K562 (cell line): ENCODE measurements around the gene U2SURP. TPM values are rescaled to one million over a fixed set of nuclear protein-coding genes. Genes with fewer than 3 reads are reported as not detected.
A peak's percentile ranks its signal among the peaks of the same experiment; 100 is the strongest.

Experiments used
- E2F3 ChIP-seq: fragments of 250-450 bp; sonication (Bioruptor Pico); IDR thresholded peaks from 2 replicates; pipeline ENCODE4 v1.4.0; 2020; ENCODE audit warnings: mild to moderate bottlenecking
- ID3 ChIP-seq, 2 experiments: fragments of 250-450 bp in 1 of 2; fragments of 450-650 bp in 1 of 2; sonication (Bioruptor Pico) in 1 of 2; IDR thresholded peaks; 2 replicates each; pipeline versions ENCODE4 v1.6.1 to v1.8.0; 2016 to 2021; ENCODE audit warnings: mild to moderate bottlenecking in 2 of 2, moderate library complexity in 2 of 2, missing compliant biosample characterization in 1 of 2, missing genetic modification characterization in 1 of 2
- MAFK ChIP-seq: IDR thresholded peaks from 2 replicates; pipeline ENCODE4 v1.6.1; 2011; ENCODE audit warnings: low read length, improper control_type of control experiment
- NCOR1 ChIP-seq: fragments of 450-650 bp; IDR thresholded peaks from 2 replicates; pipeline ENCODE4 v1.6.1; 2016; ENCODE audit warnings: mild to moderate bottlenecking, moderate library complexity
- NFE2L1 ChIP-seq: fragments of 450-650 bp; IDR thresholded peaks from 2 replicates; pipeline ENCODE4 v1.6.1; 2016; ENCODE audit warnings: missing genetic modification characterization, low read depth, mild to moderate bottlenecking, missing compliant biosample characterization, moderate library complexity, borderline replicate concordance
- NFYB ChIP-seq: IDR thresholded peaks from 2 replicates; pipeline ENCODE4 v1.6.1; 2011; ENCODE audit warnings: mild to moderate bottlenecking, moderate library complexity; ENCODE audit not compliant: insufficient read length; ENCODE audit errors: extremely low read depth
- PURB ChIP-seq: sonication (generic); formaldehyde crosslinking; IDR thresholded peaks from 2 replicates; pipeline ENCODE4 v1.9.0; 2021; ENCODE audit warnings: low read depth, mild to moderate bottlenecking, missing genetic modification reagents
- RAD51 ChIP-seq: fragments of 450-650 bp; IDR thresholded peaks from 2 replicates; pipeline ENCODE4 v1.7.1; 2016; ENCODE audit warnings: low read depth, mild to moderate bottlenecking, borderline replicate concordance
- RBM17 ChIP-seq: fragments of 200-400 bp; formaldehyde crosslinking; IDR thresholded peaks from 2 replicates; pipeline ENCODE4 v1.6.1; 2017; ENCODE audit warnings: low read depth, mild to moderate bottlenecking, low read length, borderline replicate concordance
- REST ChIP-seq, 2 experiments: fragments of 450-650 bp; formaldehyde crosslinking in 1 of 2; IDR thresholded peaks; 2 replicates each; pipeline versions ENCODE4 v1.4.0 to v1.6.1; 2014 to 2020; ENCODE audit warnings: mild to moderate bottlenecking in 2 of 2, borderline replicate concordance in 1 of 2, low read depth in 1 of 2
- SMARCA5 ChIP-seq: fragments of 450-650 bp; IDR thresholded peaks from 2 replicates; pipeline ENCODE4 v1.6.1; 2016
- SRSF9 ChIP-seq: fragments of 200-400 bp; formaldehyde crosslinking; IDR thresholded peaks from 2 replicates; pipeline ENCODE4 v1.6.1; 2017; ENCODE audit warnings: low read depth, low read length, borderline replicate concordance
- TEAD4 ChIP-seq, 2 experiments: sonication (generic) in 1 of 2; formaldehyde crosslinking in 1 of 2; IDR thresholded peaks; 2 replicates each; pipeline versions ENCODE4 v1.6.1 to v1.8.0; 2012 to 2022; ENCODE audit warnings: borderline replicate concordance in 1 of 2, inconsistent platforms in 1 of 2, low read length in 1 of 2, mild to moderate bottlenecking in 1 of 2, missing genetic modification reagents in 1 of 2
- TFAM ChIP-seq: fragments of 250-450 bp; sonication (Bioruptor Pico); conservative IDR thresholded peaks from 2 replicates; pipeline ENCODE4 v1.5.0; 2021; ENCODE audit warnings: mild to moderate bottlenecking, moderate library complexity
- ZBTB33 ChIP-seq: sonication (generic); formaldehyde crosslinking; IDR thresholded peaks from 2 replicates; pipeline ENCODE4 v1.8.1; 2023; ENCODE audit warnings: mild to moderate bottlenecking, missing genetic modification reagents
- ZNF146 ChIP-seq: IDR thresholded peaks from one replicate; pipeline ENCODE4 v1.6.1; 2018; ENCODE audit warnings: missing compliant biosample characterization; ENCODE audit not compliant: unreplicated experiment
- ZNF668 ChIP-seq: fragments of 250-450 bp; sonication (Bioruptor Pico); IDR thresholded peaks from 2 replicates; pipeline ENCODE4 v1.8.0; 2022; ENCODE audit warnings: mild to moderate bottlenecking, inconsistent platforms
- polyA plus RNA-seq, 8 experiments: library from polyadenylated mRNA; depleted of rRNA in 4 of 8; stranded (reverse) in 5 of 8; unstranded in 3 of 8; fragments of >200 nt; fragmentation: Nextera tagmentation in 2 of 8; fragmentation: Illumina TruSeq in 1 of 8; extraction: Ambion mirVana in 2 of 8; extraction: Trizol in 1 of 8; gene quantifications; 2 replicates each; pipeline versions ENCODE4 v1.2.1 to v1.2.3, GENCODE V29; 2011 to 2014; ENCODE audit warnings: inconsistent platforms in 1 of 8, missing spikeins in 1 of 8
- total RNA-seq, 7 experiments: library from RNA; depleted of rRNA in 6 of 7; stranded (reverse); fragments of >200 nt in 6 of 7; fragmentation: Illumina TruSeq in 2 of 7; extraction: Trizol in 2 of 7; gene quantifications; 2 replicates each; pipeline versions ENCODE4 v1.2.1 to v1.2.3, GENCODE V29; 2011 to 2021; ENCODE audit warnings: low replicate concordance in 1 of 7

The U2SURP gene
- total and polyA plus RNA-seq, 9 of the 15 experiments (the other 6 are each of a cell fraction or from before 2014, with no cell fraction given), result 128 to 322 (median 191) TPM

GRCh38 chr3:142958707-142959106, 42.7 kb upstream of the U2SURP start (continued):
- TF ChIP-seq ZNF668 (CRISPR knock-in tag) (no peak), NFYB (no peak), NCOR1 (no peak), ZNF146 (CRISPR knock-in tag) (no peak), NFE2L1 (tag) (no peak), REST (IDR thresholded peaks at IDR 0.05; ENCODE audit: borderline replicate concordance) (0 out of 2 replicates have a peak, but pooled peaks have one; percentile 9), REST (CRISPR knock-in tag; IDR thresholded peaks at IDR 0.05; ENCODE audit: low read depth) (no peak), SMARCA5 (no peak), TFAM (CRISPR knock-in tag) (no peak), ZBTB33 (CRISPR knock-in tag) (no peak), TEAD4 (IDR thresholded peaks at IDR 0.05; ENCODE audit: low read length) (no peak), TEAD4 (CRISPR knock-in tag; IDR thresholded peaks at IDR 0.05; ENCODE audit: borderline replicate concordance) (no peak), E2F3 (CRISPR knock-in tag) (no peak), PURB (no peak), RAD51 (no peak), SRSF9 (no peak), RBM17 (no peak), ID3 (CRISPR knock-in tag; IDR thresholded peaks at IDR 0.05) (no peak), ID3 (tag; IDR thresholded peaks at IDR 0.05) (no peak), MAFK (no peak)
